K562 (cell line): ENCODE measurements around the gene SLC2A13. TPM values are rescaled to one million over a fixed set of nuclear protein-coding genes. Genes with fewer than 3 reads are reported as not detected.

ENCODE experiments used
- ARNT ChIP-seq, 2 experiments: fragments of 450-650 bp; IDR thresholded peaks; 2 replicates each; pipeline ENCODE4 v1.6.1; 2016; ENCODE audit warnings: mild to moderate bottlenecking in 1 of 2
- ATF1 ChIP-seq, 2 experiments: fragments of 450-650 bp in 1 of 2; IDR thresholded peaks; 2 replicates each; pipeline ENCODE4 v1.6.1; 2016; ENCODE audit warnings: missing compliant biosample characterization in 1 of 2, missing genetic modification characterization in 1 of 2
- NELFE ChIP-seq: IDR thresholded peaks from 2 replicates; pipeline ENCODE4 v1.6.1; 2011; ENCODE audit warnings: mild to moderate bottlenecking; ENCODE audit not compliant: insufficient read depth, insufficient read length
- ZNF165 ChIP-seq: fragments of 250-450 bp; sonication (Bioruptor Pico); IDR thresholded peaks from 2 replicates; pipeline ENCODE4 v1.4.0; 2020; ENCODE audit warnings: borderline replicate concordance
- polyA plus RNA-seq, 8 experiments: library from polyadenylated mRNA; depleted of rRNA in 4 of 8; stranded (reverse) in 5 of 8; unstranded in 3 of 8; fragments of >200 nt; fragmentation: Nextera tagmentation in 2 of 8; fragmentation: Illumina TruSeq in 1 of 8; extraction: Ambion mirVana in 2 of 8; extraction: Trizol in 1 of 8; gene quantifications; 2 replicates each; pipeline versions ENCODE4 v1.2.1 to v1.2.3, GENCODE V29; 2011 to 2014; ENCODE audit warnings: inconsistent platforms in 1 of 8, missing spikeins in 1 of 8
- total RNA-seq, 7 experiments: library from RNA; depleted of rRNA in 6 of 7; stranded (reverse); fragments of >200 nt in 6 of 7; fragmentation: Illumina TruSeq in 2 of 7; extraction: Trizol in 2 of 7; gene quantifications; 2 replicates each; pipeline versions ENCODE4 v1.2.1 to v1.2.3, GENCODE V29; 2011 to 2021; ENCODE audit warnings: low replicate concordance in 1 of 7
- TF ChIP-seq, protein P1 (sequence below): fragments of 450-650 bp; IDR thresholded peaks from 2 replicates; pipeline ENCODE4 v1.6.1; 2016; ENCODE audit warnings: mild to moderate bottlenecking, moderate library complexity
- TF ChIP-seq, protein P2 (sequence below), 2 experiments: fragments of 250-450 bp in 1 of 2; fragments of 450-650 bp in 1 of 2; sonication (Bioruptor Pico) in 1 of 2; IDR thresholded peaks; 2 replicates each; pipeline versions ENCODE4 v1.6.1 to v1.8.0; 2016 to 2021; ENCODE audit warnings: mild to moderate bottlenecking in 2 of 2, moderate library complexity in 2 of 2, missing compliant biosample characterization in 1 of 2, missing genetic modification characterization in 1 of 2
- TF ChIP-seq, protein P3 (sequence below), 3 experiments: fragments of 200-800 bp in 1 of 3; fragments of 250-450 bp in 1 of 3; fragments of 450-650 bp in 1 of 3; sonication (Bioruptor Pico) in 1 of 3; sonication (Bioruptor generic) in 1 of 3; formaldehyde crosslinking in 1 of 3; IDR thresholded peaks; 2 replicates each; pipeline versions ENCODE4 v1.6.1 to v1.8.0; 2016 to 2022; ENCODE audit warnings: mild to moderate bottlenecking in 2 of 3, missing genetic modification characterization in 2 of 3, missing compliant biosample characterization in 1 of 3, moderate library complexity in 1 of 3
- TF ChIP-seq, protein P4 (sequence below): fragments of 250-450 bp; sonication (Bioruptor Pico); IDR thresholded peaks from 2 replicates; pipeline ENCODE4 v1.4.0; 2020; ENCODE audit warnings: mild to moderate bottlenecking

Gene SLC2A13
- total and polyA plus RNA-seq, 9 of the 15 experiments (the other 6 are each of a cell fraction or from before 2014, with no cell fraction given): 1.7 to 12.4 (median 9.0) TPM

DNA sequence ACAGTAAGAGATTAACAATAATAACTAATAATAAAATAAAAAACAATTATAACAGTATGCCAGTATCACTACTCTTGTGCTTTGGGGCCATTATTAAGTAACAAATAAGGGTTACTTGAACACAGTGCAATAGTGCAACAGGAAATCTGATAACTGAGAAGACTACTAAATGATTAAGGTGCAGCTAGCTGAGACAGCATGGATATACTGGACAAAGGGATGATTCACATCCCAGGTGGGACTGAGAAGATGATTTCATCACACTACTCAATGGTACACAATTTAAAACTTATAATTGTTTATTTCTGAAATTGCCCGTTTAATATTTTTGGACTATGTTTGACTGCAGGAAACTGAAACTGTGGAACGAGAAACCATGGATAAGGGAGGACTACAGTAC lies 317.6 kb downstream of the SLC2A13 start (continued):
- TF ChIP-seq, protein P1, sequence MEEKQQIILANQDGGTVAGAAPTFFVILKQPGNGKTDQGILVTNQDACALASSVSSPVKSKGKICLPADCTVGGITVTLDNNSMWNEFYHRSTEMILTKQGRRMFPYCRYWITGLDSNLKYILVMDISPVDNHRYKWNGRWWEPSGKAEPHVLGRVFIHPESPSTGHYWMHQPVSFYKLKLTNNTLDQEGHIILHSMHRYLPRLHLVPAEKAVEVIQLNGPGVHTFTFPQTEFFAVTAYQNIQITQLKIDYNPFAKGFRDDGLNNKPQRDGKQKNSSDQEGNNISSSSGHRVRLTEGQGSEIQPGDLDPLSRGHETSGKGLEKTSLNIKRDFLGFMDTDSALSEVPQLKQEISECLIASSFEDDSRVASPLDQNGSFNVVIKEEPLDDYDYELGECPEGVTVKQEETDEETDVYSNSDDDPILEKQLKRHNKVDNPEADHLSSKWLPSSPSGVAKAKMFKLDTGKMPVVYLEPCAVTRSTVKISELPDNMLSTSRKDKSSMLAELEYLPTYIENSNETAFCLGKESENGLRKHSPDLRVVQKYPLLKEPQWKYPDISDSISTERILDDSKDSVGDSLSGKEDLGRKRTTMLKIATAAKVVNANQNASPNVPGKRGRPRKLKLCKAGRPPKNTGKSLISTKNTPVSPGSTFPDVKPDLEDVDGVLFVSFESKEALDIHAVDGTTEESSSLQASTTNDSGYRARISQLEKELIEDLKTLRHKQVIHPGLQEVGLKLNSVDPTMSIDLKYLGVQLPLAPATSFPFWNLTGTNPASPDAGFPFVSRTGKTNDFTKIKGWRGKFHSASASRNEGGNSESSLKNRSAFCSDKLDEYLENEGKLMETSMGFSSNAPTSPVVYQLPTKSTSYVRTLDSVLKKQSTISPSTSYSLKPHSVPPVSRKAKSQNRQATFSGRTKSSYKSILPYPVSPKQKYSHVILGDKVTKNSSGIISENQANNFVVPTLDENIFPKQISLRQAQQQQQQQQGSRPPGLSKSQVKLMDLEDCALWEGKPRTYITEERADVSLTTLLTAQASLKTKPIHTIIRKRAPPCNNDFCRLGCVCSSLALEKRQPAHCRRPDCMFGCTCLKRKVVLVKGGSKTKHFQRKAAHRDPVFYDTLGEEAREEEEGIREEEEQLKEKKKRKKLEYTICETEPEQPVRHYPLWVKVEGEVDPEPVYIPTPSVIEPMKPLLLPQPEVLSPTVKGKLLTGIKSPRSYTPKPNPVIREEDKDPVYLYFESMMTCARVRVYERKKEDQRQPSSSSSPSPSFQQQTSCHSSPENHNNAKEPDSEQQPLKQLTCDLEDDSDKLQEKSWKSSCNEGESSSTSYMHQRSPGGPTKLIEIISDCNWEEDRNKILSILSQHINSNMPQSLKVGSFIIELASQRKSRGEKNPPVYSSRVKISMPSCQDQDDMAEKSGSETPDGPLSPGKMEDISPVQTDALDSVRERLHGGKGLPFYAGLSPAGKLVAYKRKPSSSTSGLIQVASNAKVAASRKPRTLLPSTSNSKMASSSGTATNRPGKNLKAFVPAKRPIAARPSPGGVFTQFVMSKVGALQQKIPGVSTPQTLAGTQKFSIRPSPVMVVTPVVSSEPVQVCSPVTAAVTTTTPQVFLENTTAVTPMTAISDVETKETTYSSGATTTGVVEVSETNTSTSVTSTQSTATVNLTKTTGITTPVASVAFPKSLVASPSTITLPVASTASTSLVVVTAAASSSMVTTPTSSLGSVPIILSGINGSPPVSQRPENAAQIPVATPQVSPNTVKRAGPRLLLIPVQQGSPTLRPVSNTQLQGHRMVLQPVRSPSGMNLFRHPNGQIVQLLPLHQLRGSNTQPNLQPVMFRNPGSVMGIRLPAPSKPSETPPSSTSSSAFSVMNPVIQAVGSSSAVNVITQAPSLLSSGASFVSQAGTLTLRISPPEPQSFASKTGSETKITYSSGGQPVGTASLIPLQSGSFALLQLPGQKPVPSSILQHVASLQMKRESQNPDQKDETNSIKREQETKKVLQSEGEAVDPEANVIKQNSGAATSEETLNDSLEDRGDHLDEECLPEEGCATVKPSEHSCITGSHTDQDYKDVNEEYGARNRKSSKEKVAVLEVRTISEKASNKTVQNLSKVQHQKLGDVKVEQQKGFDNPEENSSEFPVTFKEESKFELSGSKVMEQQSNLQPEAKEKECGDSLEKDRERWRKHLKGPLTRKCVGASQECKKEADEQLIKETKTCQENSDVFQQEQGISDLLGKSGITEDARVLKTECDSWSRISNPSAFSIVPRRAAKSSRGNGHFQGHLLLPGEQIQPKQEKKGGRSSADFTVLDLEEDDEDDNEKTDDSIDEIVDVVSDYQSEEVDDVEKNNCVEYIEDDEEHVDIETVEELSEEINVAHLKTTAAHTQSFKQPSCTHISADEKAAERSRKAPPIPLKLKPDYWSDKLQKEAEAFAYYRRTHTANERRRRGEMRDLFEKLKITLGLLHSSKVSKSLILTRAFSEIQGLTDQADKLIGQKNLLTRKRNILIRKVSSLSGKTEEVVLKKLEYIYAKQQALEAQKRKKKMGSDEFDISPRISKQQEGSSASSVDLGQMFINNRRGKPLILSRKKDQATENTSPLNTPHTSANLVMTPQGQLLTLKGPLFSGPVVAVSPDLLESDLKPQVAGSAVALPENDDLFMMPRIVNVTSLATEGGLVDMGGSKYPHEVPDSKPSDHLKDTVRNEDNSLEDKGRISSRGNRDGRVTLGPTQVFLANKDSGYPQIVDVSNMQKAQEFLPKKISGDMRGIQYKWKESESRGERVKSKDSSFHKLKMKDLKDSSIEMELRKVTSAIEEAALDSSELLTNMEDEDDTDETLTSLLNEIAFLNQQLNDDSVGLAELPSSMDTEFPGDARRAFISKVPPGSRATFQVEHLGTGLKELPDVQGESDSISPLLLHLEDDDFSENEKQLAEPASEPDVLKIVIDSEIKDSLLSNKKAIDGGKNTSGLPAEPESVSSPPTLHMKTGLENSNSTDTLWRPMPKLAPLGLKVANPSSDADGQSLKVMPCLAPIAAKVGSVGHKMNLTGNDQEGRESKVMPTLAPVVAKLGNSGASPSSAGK: no peak
- TF ChIP-seq ZNF165: no peak
- TF ChIP-seq NELFE: no peak
- TF ChIP-seq, protein P2, sequence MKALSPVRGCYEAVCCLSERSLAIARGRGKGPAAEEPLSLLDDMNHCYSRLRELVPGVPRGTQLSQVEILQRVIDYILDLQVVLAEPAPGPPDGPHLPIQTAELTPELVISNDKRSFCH (CRISPR knock-in tag; IDR thresholded peaks at IDR 0.05): no peak
- TF ChIP-seq, protein P2 (tag; IDR thresholded peaks at IDR 0.05): no peak
- TF ChIP-seq, protein P3, sequence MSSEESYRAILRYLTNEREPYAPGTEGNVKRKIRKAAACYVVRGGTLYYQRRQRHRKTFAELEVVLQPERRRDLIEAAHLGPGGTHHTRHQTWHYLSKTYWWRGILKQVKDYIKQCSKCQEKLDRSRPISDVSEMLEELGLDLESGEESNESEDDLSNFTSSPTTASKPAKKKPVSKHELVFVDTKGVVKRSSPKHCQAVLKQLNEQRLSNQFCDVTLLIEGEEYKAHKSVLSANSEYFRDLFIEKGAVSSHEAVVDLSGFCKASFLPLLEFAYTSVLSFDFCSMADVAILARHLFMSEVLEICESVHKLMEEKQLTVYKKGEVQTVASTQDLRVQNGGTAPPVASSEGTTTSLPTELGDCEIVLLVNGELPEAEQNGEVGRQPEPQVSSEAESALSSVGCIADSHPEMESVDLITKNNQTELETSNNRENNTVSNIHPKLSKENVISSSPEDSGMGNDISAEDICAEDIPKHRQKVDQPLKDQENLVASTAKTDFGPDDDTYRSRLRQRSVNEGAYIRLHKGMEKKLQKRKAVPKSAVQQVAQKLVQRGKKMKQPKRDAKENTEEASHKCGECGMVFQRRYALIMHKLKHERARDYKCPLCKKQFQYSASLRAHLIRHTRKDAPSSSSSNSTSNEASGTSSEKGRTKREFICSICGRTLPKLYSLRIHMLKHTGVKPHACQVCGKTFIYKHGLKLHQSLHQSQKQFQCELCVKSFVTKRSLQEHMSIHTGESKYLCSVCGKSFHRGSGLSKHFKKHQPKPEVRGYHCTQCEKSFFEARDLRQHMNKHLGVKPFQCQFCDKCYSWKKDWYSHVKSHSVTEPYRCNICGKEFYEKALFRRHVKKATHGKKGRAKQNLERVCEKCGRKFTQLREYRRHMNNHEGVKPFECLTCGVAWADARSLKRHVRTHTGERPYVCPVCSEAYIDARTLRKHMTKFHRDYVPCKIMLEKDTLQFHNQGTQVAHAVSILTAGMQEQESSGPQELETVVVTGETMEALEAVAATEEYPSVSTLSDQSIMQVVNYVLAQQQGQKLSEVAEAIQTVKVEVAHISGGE (CRISPR knock-in tag; IDR thresholded peaks at IDR 0.05): no peak
- no peak for TF ChIP-seq ARNT (IDR thresholded peaks at IDR 0.05)
- TF ChIP-seq, protein P4, sequence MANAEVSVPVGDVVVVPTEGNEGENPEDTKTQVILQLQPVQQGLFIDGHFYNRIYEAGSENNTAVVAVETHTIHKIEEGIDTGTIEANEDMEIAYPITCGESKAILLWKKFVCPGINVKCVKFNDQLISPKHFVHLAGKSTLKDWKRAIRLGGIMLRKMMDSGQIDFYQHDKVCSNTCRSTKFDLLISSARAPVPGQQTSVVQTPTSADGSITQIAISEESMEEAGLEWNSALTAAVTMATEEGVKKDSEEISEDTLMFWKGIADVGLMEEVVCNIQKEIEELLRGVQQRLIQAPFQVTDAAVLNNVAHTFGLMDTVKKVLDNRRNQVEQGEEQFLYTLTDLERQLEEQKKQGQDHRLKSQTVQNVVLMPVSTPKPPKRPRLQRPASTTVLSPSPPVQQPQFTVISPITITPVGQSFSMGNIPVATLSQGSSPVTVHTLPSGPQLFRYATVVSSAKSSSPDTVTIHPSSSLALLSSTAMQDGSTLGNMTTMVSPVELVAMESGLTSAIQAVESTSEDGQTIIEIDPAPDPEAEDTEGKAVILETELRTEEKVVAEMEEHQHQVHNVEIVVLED (CRISPR knock-in tag): no peak
- no peak for TF ChIP-seq ATF1 (CRISPR knock-in tag; IDR thresholded peaks at IDR 0.05)
- no peak for TF ChIP-seq ATF1 (tag; IDR thresholded peaks at IDR 0.05)
